ENCODE measurements around the gene NAPA.

NAPA gene
- total RNA-seq: 57.8 to 107 (median 76.0) reads per million in 4 donors

DNA sequence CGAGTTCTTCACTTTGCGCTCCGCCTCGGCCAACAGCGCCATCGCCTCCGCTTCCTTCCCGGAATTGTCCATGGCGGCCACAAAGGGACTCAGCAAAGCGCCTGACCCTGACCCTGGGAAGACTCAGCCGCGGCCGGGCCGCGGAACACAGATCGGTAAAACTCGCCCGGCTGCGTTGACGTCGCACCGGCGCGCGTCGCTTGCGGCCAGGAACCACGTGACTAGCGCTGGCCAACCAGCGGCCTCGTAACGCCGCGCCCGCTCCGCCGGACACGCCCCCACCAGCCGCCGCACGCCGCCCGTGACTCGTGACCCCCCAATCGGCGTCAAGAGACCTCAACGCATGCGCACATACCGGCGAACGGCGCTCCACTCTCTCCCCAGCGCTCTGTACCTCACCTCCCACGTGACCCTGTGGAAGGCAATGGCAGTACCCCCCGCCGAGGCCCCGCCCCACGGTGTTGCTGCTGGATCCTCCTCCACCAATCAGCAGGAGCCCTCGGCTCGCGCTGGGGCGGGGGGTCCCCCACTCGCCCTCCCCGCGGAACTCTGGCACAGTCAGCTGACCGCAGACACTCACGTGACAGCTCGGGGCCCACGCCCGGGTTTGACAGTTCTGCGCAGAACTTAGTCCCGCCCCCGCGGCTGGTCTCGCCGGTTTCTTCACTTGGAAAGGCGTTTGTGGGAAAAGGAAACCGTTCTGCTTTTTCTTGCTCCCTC lies at the start of gene NAPA:
Gene NAPA, minus strand, starts transcription at position 195 of the 720 bp plus-strand sequence. Its CDS starts 123 bp downstream, at position 72.
- DNase-seq: peak; percentile 100

DNA sequence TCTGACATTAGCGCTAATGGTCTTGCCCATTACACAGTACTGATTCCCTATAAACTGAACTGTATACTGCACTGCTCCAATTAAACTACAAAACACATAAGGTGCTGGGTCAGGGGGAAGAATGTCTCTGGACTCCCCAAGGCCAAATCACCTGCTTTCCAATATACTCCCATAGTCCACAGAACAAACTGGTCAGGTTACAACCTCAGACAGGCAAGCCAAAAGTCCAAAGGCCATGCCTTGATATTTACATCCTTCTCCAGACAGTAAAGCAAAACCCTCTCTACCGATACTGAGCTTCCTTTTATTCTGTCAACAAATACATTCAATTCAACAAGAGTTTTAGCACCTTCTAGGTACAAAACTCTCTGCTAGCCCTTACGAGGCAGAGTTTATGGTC lies 49.2 kb upstream of the NAPA start:
- DNase-seq: no peak

DNA sequence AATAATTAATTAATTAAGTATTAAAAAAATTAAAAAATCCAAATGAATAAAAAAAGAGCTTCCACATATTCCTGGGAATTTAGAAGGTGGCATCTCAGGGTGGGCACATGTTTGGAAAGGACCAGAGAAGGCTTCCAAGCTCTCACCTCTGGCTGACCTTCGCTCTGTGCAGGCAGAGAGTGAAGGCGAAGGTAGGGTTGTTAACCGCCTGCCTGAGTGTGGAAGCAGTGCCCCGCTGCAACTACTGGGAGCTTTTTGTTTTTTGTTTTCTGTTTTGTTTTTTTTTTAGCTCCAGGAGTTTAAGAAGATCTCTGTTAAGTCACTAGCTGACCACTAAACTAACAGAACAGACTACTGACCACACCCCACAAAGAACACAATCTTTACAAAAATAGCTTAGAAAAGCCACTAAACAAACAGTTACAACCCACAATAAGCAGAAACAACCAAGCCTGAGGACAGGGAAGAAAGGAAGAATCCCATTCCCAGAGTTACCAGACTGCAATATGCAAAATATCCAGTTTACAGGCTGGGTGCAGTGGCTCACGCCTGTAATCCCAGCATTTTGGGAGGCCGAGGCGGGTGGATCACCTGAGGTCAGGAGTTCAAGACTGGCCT lies 46.7 kb upstream of the NAPA start:
- DNase-seq: no peak

DNA sequence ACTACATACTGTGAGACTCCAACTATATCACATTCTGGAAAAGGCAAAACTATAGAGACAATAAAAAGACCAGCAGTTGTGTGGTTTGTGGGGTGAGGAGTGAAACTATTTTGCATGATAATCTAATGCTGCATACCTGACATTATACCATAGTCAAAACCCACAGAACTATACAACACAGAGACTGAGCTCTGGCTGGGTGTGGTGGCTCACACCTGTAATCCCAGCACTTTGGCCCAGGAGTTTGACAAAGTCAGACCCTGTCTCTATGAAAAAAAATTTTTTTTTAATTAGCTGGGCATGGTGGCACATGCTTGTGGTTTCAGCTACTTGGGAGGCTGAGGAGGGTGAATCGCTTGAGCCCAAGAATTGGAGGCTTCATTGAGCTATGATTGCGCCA lies 46.1 kb upstream of the NAPA start:
- no peak for DNase-seq

DNA sequence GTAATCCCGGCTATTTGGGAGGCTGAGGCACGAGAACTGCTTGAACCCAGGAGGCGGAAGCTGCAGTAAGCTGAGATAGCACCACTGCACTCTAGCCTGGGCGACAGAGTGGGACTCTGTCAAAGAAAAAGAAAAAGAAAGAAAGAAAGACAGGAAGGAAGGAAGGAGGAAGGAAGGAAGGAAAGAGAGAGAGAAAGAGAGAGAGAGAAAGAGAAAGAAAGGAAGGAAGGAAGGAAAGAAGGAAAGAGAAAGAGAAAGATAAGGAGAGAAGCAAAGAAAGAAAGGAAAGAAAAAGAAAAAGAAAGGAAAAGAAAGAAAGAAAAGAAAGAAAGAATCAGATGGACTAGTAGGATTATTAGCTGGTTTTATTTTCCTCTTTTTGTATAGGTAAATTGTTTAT lies 35.3 kb upstream of the NAPA start:
- no peak for DNase-seq

DNA sequence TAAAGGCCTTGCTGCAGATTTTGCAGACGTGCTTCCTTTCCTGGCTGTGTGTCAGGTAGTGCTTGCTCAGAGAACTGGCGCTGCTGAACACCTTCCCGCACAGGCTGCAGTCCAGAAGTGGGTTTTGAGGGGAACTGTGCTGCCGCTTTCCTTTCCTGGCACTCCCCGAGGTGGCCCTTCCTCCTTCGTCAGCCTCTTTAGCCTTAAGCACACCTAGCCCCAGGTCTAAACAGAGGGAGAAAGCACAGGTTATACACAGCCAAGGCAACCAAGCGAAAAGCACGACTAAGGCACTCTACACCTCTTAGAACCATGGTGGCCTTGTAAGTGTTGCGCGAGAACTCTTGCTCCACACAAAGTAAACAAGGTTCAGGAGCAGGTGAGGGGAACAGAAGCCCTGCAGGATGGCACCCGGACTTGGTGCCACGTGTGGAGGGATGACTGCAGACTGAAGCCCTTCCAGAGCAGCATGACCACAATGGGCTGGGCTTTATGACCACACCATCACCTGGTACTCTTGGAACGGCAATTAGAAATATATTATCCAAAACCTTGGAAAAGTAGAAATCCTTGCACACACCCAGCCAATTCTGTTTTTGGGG lies 34.5 kb upstream of the NAPA start:
- no peak for DNase-seq

- DNase-seq: no peak
Measured at GRCh38 chr19:47547199-47547598, 32.3 kb upstream of the NAPA start.

DNA sequence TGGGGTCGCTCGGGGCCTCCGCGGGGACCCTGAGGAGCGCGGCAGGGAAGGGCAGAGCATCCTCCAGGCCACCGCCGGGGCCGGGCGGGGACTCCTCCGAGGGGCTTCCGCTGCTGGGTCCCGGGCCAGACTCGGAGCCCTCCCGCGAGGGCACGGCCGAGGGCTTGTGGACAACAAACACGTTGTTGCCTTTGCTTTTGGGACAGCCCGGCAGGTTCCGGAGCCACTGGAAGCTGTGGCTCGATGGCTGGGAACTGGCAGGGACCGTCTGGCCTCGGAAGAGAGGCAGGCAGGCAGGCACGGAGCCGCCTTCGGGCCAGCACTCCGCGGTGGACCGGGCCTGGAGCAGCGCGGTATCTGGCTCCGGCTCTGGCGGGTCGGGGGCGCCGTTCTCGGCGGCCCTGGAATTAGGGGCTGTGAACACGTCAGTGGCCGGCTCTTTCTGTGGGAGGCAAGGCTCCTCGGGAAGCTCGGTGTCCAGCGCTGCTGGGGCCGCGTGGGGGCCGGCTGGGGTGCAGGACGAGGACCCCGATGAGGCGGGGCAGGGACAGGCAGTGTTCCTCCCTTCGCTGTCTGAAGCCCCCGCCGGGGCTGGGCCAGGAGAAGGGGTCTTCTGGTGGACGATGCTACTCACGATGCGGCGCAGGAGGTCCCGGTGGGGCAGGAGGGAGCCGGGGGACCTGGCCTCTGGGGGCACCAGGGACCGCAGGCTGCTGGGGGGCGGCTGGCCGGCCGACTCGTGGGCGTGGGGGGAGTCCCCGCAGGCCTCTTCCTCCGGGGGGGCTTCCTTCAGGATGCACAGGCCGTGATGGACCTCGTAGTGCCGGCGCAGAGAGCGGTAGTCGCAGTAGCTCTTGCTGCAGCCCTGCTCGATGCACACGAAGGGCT lies 30.4 kb upstream of the NAPA start:
- DNase-seq: no peak

DNA sequence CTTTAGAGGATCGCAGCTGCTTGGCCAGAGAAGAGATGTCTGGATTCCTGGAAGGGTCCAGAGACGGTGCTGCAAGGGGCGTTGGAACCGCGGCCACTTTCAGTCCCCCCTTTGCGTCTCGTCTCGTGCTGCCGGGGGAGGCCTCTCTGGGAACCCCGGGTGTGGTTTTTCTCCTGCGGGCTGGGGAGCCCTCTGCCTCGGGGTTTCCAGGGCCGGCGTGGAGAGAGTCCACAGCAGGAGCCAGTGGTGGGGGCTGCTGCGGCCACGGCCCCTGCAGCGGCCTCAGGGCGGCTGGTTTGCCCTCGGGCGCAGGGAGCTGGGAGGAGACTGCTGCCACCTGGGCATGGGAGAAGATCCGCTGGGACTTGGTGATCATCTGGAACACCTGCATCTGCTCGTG lies 29.6 kb upstream of the NAPA start:
- no peak for DNase-seq

DNA sequence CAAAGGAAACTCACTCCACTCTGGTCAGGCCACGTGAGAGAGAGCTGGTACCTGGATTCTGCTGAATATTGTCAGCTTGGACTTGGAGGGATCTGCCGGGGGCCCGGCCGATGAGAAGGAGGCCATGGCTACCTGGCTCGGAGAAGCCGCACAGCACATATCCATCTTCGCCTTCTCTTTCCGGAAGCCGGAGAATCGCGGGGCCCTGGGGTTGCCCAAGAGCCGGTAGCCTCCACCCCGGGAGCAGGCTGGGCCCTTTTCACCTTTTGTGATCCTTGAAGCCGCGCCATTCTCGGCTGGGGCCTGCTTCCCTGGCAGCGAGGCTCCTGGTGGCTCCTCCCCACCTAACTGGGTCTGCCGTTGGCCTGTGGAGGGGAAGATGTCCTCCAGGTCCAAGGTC lies 29.2 kb upstream of the NAPA start:
- no peak for DNase-seq

DNA sequence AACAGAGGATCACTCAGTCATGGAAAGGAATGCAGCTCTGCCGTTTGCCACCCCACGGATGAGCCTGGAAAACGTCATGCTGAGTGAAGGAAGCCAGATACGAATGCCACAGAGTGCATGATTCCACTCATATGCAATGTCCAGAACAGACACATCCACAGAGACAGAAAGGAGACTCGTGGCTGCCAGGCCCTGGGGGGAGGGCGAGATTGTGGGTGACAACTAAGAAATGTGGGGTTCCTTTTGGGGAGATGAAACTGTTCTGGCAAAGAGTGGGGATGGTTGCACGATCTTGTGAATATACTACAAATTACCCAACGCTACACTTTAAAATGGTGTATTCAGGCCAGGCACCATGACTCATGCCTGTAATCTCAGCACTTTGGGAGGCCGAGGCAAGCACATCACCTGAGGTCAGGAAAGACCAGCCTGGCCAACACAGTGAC lies 27.2 kb upstream of the NAPA start:
- DNase-seq: no peak

GRCh38 chr19:47541518-47541917 lies 26.7 kb upstream of the NAPA start:
- peak in 4 of 5 donors; percentile 10 to 38 (median 18) for DNase-seq

DNA sequence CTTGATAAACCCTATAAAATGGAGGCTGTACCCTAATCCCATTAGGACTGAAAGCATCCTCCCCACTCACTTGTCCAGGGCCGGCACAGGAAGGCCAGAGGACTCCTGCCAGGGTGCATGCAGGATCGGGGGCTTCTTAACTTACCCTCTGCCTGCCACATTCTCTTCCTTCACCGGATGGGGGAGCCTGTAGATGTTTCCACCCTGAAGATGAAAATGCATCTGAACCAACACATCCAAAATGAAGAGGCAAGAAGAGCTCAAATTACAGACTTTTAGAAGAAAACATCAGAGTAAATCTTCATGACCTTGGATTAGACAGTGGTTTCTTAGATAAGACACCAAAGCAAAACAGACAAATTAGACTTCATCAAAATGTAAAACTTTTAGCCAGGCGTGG lies 25.9 kb upstream of the NAPA start:
- DNase-seq: no peak

DNA sequence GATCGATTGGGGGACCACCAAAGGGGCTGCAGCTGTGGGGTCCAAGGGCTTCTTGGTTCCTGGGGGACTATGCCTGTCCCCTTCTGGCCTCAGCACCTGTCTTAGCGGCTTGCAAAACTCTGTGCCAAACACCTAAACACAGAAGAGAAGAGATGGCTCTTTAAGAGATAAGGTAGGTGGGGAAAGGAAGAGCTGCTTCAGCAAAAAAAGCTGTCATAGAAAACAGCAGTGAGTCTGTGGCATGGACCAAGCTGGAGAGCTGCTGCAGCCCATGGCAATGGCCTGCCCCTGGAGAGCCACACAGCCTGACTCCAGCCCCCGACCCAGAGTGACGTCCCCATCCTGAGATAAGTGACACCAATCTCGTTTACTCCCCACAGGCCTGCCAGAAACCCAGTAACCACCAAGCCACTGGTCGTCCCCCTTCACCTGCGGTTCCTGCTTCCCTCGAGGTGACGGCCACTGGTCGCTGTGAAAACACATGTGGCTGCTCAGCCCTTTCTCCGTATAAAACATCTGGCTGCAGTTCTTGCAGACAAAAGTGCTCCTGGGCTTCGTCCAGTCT lies 25.0 kb upstream of the NAPA start:
- DNase-seq: no peak

DNA sequence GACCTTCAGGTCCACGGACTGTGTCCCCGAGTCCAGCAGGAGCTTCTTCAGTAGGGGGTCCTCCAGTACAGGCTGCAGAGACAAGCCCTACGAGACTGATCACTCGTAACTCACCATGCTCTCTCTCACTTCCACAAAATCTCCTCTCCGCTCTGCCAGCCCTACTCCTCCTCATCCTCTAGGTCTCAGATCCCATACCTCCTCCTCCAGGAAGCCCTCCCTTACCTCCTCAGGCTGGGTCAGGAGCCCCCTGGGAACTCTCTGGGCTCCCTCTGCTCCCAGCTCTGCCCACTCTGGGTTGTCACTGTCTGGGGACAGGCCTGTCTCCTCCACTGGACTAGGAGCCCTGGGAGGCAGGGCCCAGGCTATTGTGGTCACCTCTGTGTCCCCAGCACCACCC lies 23.9 kb upstream of the NAPA start:
- no peak for DNase-seq

DNA sequence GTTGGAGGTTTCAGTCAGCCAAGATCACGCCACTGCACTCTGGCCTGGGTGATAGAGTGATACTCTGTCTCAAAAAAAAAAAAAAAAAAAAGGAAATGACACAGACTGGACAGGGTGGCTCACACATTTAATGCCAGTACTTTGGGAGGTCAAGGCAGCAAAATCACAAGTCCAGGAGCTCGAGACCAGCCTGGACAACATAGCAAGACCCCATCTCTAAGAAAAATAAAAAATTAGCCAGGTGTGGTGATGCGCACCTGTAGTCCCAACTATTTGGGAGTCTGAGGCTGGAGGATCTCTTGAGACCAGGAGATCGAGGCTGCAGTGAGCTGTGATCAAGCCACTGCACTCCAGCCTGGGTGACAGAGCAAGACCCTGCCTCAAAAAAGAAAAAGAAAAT lies 22.6 kb upstream of the NAPA start:
- DNase-seq: no peak

GRCh38 chr19:47534628-47535027 lies 19.8 kb upstream of the NAPA start:
- DNase-seq: no peak

- DNase-seq: no peak
Measured at GRCh38 chr19:47531640-47532387, 17.0 kb upstream of the NAPA start.

DNA sequence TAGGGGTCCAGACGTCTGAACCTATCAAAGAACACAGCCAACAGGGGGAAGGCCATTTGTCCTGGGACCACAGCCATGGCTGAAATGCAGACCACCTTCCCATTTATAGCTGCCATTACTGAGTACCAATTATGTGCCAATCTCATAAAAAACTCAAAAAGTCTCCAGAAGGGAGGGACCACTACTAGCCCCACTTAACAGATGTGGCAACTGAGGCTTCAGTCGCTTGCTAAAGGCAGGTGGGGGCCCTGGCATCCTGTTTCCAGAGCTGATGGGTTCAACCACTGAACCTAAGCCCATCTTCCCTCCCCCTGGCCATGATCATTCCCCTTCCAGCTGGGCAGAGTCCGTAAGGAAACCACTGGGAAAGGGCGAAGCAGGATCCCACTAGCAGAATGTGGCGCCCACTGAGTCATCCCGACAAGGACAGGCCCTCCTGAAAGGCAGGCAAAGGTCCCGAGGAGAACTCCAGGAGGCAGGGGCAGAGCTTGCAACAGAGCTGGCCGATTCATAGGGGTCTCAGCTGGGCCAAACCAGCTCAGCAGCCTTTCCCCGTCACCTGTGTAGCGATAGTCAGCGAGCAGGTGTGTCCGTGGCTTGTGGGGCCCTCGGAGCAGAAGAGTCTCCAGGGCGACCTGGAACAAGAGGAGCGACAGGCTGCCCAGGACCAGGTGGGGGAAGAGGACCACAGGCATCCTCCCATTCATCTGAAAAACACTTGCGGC lies 14.3 kb upstream of the NAPA start:
- no peak for DNase-seq

- DNase-seq: no peak
Measured at GRCh38 chr19:47526798-47527197, 11.9 kb upstream of the NAPA start.

DNA sequence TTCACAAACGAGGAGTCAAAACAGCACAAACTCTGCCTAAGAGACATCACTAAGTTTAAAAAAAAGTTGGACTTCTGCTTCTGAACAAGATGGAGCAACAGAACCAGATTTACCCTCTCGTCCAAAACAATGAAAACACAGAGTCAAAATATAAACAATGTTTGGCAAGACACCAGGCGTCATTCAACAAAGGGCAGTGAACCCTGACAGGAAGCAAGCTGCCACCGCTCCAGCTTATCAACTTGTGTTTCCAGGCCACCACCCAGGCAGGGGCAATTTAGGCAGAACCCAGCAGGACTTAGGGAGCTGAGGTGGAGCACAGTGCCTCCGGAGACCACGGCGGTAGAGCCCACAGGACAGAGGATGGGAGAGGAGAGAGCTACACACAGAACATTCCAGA lies 8.6 kb upstream of the NAPA start:
- DNase-seq: no peak

All from T-helper 1 cell (primary cell).